ENCODE results near the gene CD79A.

Gene CD79A

DNA sequence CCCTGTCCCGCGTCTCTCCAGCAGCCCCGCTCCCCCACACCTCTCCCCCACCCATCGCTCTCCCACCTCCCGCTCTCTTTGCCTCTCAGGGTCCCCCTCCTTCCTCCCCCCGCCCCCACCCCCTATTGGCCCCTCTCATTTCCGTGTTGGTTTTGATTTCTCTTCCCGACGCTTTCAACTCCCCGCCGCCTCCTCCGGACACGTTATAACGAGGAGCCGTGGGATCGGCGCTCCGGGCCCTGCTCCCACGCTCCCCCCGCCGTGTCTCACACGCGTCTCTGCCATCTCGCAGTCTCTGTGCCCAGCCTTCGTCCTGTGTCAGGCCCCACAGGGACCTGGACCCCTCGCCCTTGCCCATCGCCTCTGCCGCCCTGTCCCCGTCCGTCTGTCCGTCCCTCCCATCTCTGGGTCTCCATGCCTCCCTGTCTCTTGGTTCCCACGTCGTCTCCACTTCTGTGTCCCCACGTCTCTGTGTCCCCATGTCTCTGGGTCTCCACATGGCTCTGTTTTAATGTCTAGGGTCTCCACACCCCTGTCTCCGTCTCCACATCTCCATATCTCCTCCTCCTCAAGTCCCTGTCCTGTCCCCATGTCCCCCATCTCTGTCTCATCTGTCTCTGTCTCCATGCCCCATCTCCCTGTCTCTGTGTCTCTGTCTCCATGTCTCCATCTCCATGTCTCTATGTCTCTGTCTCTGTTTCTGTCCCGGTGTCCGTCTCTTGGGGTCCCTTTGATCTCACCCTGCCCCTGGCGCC, 38.1 kb downstream of the CD79A start:
- no peak for TF ChIP-seq SIN3A (IDR thresholded peaks at IDR 0.05; ENCODE audit: borderline replicate concordance, insufficient read depth, low read length)
- TF ChIP-seq, protein P1, sequence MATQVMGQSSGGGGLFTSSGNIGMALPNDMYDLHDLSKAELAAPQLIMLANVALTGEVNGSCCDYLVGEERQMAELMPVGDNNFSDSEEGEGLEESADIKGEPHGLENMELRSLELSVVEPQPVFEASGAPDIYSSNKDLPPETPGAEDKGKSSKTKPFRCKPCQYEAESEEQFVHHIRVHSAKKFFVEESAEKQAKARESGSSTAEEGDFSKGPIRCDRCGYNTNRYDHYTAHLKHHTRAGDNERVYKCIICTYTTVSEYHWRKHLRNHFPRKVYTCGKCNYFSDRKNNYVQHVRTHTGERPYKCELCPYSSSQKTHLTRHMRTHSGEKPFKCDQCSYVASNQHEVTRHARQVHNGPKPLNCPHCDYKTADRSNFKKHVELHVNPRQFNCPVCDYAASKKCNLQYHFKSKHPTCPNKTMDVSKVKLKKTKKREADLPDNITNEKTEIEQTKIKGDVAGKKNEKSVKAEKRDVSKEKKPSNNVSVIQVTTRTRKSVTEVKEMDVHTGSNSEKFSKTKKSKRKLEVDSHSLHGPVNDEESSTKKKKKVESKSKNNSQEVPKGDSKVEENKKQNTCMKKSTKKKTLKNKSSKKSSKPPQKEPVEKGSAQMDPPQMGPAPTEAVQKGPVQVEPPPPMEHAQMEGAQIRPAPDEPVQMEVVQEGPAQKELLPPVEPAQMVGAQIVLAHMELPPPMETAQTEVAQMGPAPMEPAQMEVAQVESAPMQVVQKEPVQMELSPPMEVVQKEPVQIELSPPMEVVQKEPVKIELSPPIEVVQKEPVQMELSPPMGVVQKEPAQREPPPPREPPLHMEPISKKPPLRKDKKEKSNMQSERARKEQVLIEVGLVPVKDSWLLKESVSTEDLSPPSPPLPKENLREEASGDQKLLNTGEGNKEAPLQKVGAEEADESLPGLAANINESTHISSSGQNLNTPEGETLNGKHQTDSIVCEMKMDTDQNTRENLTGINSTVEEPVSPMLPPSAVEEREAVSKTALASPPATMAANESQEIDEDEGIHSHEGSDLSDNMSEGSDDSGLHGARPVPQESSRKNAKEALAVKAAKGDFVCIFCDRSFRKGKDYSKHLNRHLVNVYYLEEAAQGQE (IDR thresholded peaks at IDR 0.05; ENCODE audit: insufficient read depth in 1 of 2, low read depth in 2 of 2, low read length in 2 of 2) = no peak
- no peak for TF ChIP-seq TAF1 (IDR thresholded peaks at IDR 0.05; ENCODE audit: borderline replicate concordance, insufficient read depth, low read length)
- TF ChIP-seq POLR2AphosphoS5 (IDR thresholded peaks at IDR 0.05; ENCODE audit: low read depth, low read length) = no peak

DNA sequence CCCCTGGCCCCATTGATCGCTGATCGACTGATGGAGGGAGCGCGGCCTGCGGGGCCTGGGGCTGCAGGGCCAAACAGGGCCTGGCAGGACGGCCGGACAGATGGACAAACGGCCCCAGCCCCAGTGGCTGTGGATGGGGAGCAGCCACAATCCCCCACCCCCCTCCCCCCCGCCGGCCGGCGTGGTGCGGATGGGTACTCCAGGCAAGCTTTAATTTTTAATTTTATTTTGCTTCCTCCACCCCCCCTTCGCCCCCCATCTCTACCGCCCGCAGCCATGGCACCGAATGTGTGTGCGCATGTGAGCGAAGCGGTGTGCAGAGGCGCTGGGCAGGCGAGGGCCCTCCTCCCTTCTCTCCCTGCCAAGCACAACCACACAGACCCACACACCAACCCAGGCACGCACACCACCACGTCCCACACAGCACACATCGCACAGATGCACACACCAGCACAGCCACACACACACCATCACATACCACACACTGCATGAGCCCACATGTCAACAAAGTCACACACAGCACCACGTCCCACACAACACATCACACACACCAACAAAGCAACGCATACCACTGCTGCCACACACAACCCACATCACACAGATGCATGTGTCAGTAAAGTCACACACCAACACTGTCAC, 38.8 kb downstream of the CD79A start:
- TF ChIP-seq TAF1 (IDR thresholded peaks at IDR 0.05; ENCODE audit: borderline replicate concordance, insufficient read depth, low read length) = no peak
- TF ChIP-seq, protein P1 (IDR thresholded peaks at IDR 0.05; ENCODE audit: insufficient read depth in 1 of 2, low read depth in 2 of 2, low read length in 2 of 2) = no peak
- no peak for TF ChIP-seq SIN3A (IDR thresholded peaks at IDR 0.05; ENCODE audit: borderline replicate concordance, insufficient read depth, low read length)
- no peak for TF ChIP-seq POLR2AphosphoS5 (IDR thresholded peaks at IDR 0.05; ENCODE audit: low read depth, low read length)
- no peak for TF ChIP-seq FOXP2 (optimal IDR thresholded peaks at IDR 0.05; ENCODE audit: borderline replicate concordance, extremely low read depth, extremely low read length, insufficient read depth)

DNA sequence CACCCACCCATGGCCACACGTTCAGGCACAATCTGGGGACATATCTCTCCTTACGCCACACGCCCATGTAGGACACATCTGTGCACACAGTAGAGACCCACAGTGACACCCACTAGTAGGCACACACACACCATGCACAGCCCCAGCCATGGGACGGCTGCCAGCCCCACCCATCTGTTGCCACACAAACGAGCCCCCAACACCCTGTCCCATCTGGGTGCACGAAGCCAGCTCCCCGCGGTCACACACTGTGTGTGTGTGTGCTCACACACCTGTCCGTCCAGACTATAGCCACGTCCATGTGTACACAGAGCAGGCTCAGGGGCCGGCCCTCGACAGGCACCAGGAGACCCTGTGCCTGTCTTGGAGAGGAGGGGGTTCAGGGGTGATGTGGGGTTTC, 40.6 kb downstream of the CD79A start:
- TF ChIP-seq, protein P1 (IDR thresholded peaks at IDR 0.05; ENCODE audit: insufficient read depth in 1 of 2, low read depth in 2 of 2, low read length in 2 of 2) = no peak
- TF ChIP-seq SIN3A (IDR thresholded peaks at IDR 0.05; ENCODE audit: borderline replicate concordance, insufficient read depth, low read length) = no peak
- no peak for TF ChIP-seq TAF1 (IDR thresholded peaks at IDR 0.05; ENCODE audit: borderline replicate concordance, insufficient read depth, low read length)
- no peak for TF ChIP-seq POLR2AphosphoS5 (IDR thresholded peaks at IDR 0.05; ENCODE audit: low read depth, low read length)
- TF ChIP-seq FOXP2 (optimal IDR thresholded peaks at IDR 0.05; ENCODE audit: borderline replicate concordance, extremely low read depth, extremely low read length, insufficient read depth) = no peak

DNA sequence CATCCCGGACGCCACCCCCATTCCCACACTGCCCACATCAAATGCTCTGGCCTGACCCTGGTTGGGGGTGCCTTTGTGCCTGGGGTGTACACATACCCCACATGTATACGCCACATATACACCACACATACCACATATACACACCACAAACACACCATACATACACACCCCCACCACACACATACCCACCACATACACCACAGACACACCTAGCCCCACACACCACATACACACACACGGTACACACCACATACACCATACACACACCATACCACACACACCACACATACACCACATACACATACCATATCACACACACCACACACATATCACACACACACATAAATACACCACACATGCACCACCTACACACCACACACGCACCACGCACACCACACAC, 41.0 kb downstream of the CD79A start:
- TF ChIP-seq POLR2AphosphoS5 (IDR thresholded peaks at IDR 0.05; ENCODE audit: low read depth, low read length) (no peak), FOXP2 (optimal IDR thresholded peaks at IDR 0.05; ENCODE audit: borderline replicate concordance, extremely low read depth, extremely low read length, insufficient read depth) (no peak), TAF1 (IDR thresholded peaks at IDR 0.05; ENCODE audit: borderline replicate concordance, insufficient read depth, low read length) (no peak), SIN3A (IDR thresholded peaks at IDR 0.05; ENCODE audit: borderline replicate concordance, insufficient read depth, low read length) (no peak)
- TF ChIP-seq, protein P1 (IDR thresholded peaks at IDR 0.05; ENCODE audit: insufficient read depth in 1 of 2, low read depth in 2 of 2, low read length in 2 of 2) = no peak

Data from PFSK-1 (cell line).